Measurements from ENCODE around the gene SAMD4A.

- TF ChIP-seq, protein P1, sequence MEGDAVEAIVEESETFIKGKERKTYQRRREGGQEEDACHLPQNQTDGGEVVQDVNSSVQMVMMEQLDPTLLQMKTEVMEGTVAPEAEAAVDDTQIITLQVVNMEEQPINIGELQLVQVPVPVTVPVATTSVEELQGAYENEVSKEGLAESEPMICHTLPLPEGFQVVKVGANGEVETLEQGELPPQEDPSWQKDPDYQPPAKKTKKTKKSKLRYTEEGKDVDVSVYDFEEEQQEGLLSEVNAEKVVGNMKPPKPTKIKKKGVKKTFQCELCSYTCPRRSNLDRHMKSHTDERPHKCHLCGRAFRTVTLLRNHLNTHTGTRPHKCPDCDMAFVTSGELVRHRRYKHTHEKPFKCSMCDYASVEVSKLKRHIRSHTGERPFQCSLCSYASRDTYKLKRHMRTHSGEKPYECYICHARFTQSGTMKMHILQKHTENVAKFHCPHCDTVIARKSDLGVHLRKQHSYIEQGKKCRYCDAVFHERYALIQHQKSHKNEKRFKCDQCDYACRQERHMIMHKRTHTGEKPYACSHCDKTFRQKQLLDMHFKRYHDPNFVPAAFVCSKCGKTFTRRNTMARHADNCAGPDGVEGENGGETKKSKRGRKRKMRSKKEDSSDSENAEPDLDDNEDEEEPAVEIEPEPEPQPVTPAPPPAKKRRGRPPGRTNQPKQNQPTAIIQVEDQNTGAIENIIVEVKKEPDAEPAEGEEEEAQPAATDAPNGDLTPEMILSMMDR (conservative IDR thresholded peaks at IDR 0.05), result no peak
- no peak for TF ChIP-seq EZH2 (IDR thresholded peaks at IDR 0.05; ENCODE audit: low read depth)
Observed at GRCh38 chr14:54786838-54787237, 219.9 kb downstream of the SAMD4A start.

Measured in PC-9 (cell line).